ENCODE data around the gene ARHGAP18. TPM values are rescaled to one million over a fixed set of nuclear protein-coding genes. Genes with fewer than 3 reads are reported as not detected.
A peak's percentile ranks its signal among the peaks of the same experiment; 100 is the strongest.

Gene ARHGAP18
- total RNA-seq, 2 donors from 2014 or later = 7.1 to 11.2 TPM

- H3K4me3 ChIP-seq = peak overlapping the region; percentile 53 to 67
- peaks cover 0 to 25% of the 10 kb centered on the region in 2 donors for H3K4me1 ChIP-seq
- H3K9me3 ChIP-seq = no peaks in the 10 kb centered on the region
- DNase-seq (ENCODE audit: low spot score) = no peak
- peak overlapping the region; percentile 80 to 81 for H3K27ac ChIP-seq
- H3K27me3 ChIP-seq = no peaks in the 10 kb centered on the region
- no peak for TF ChIP-seq CTCF (IDR thresholded peaks at IDR 0.05)
- H3K36me3 ChIP-seq = no peaks in the 10 kb centered on the region
Measured at GRCh38 chr6:129708496-129709195, 1.3 kb downstream of the ARHGAP18 start.

GRCh38 chr6:129707882-129708495, 2.0 kb downstream of the ARHGAP18 start:
- DNase-seq (ENCODE audit: low spot score) = no peak
- H3K27me3 ChIP-seq = no peaks in the 10 kb centered on the region
- H3K27ac ChIP-seq = peak overlapping the region in 1 of 2 donors; percentile 22
- peak overlapping the region in 1 of 2 donors; percentile 67 for H3K4me3 ChIP-seq
- no peaks in the 10 kb centered on the region for H3K9me3 ChIP-seq
- H3K4me1 ChIP-seq = peaks cover 0 to 25% of the 10 kb centered on the region in 2 donors
- TF ChIP-seq CTCF (IDR thresholded peaks at IDR 0.05) = no peak
- no peaks in the 10 kb centered on the region for H3K36me3 ChIP-seq

GRCh38 chr6:129707028-129707427, 2.9 kb downstream of the ARHGAP18 start:
- H3K9me3 ChIP-seq = no peaks in the 10 kb centered on the region
- peaks cover 0 to 25% of the 10 kb centered on the region in 2 donors for H3K4me1 ChIP-seq

GRCh38 chr6:129705212-129705611, 4.8 kb downstream of the ARHGAP18 start:
- DNase-seq (ENCODE audit: low spot score) = no peak
- Histone ChIP-seq H3K27ac (no peak overlapping the region), H3K27me3 (no peaks in the 10 kb centered on the region), H3K4me3 (no peak overlapping the region), H3K4me1 (peaks cover 0 to 20% of the 10 kb centered on the region in 2 donors), H3K9me3 (no peaks in the 10 kb centered on the region), H3K36me3 (no peaks in the 10 kb centered on the region)
- no peak for TF ChIP-seq CTCF (IDR thresholded peaks at IDR 0.05)

More at GRCh38 chr6:129707028-129707427, 2.9 kb downstream of the ARHGAP18 start:
- no peak for TF ChIP-seq CTCF (IDR thresholded peaks at IDR 0.05)
- H3K27me3 ChIP-seq = no peaks in the 10 kb centered on the region
- no peaks in the 10 kb centered on the region for H3K36me3 ChIP-seq
- DNase-seq (ENCODE audit: low spot score) = no peak
- H3K27ac ChIP-seq = no peak overlapping the region
- no peak overlapping the region for H3K4me3 ChIP-seq

GRCh38 chr6:129704708-129705107, 5.3 kb downstream of the ARHGAP18 start:
- no peaks in the 10 kb centered on the region for H3K9me3 ChIP-seq
- H3K36me3 ChIP-seq = no peaks in the 10 kb centered on the region
- DNase-seq (ENCODE audit: low spot score) = no peak
- H3K4me3 ChIP-seq = no peak overlapping the region
- H3K27ac ChIP-seq = no peak overlapping the region
- no peaks in the 10 kb centered on the region for H3K27me3 ChIP-seq
- TF ChIP-seq CTCF (IDR thresholded peaks at IDR 0.05) = no peak
- H3K4me1 ChIP-seq = peaks cover 0 to 18% of the 10 kb centered on the region in 2 donors

Data from right atrium auricular region (tissue), 2 donors.